CD4-positive, alpha-beta T cell treated with Interferon alpha-2 for 1 hour (primary cell): ENCODE data around the gene CCN5.

ENCODE experiments used
- DNase-seq, 2 donors: peaks; one replicate each; pipeline ENCODE4 v3.0.0-alpha.2; 2020 to 2022

CCN5 gene

GRCh38 chr20:44717986-44718385 is 2.8 kb downstream of the CCN5 start:
- no peak for DNase-seq

- DNase-seq: no peak
These were observed 4.7 kb downstream of the CCN5 start for GRCh38 chr20:44719841-44720240.

DNA sequence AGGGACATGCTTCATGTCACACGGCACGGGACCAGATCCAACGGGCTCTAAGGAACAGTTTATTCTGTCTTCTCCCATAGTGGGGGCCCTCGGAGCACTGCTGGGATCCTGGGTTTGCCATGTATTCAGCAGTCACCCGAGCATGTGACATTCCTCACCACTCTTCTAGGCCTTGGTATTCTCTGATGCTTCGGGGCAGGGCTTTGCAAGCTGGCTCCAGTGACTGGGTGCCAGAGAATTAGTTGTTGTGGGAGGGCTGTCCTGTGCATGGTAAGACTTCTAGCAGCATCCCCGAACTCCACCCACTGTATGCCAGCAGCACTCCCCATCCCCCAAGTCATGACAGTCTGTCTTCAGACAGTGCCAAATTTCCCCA is 5.4 kb downstream of the CCN5 start:
- no peak for DNase-seq

GRCh38 chr20:44720997-44721784 is 6.0 kb downstream of the CCN5 start:
- DNase-seq: no peak

GRCh38 chr20:44721785-44722054 is 6.6 kb downstream of the CCN5 start:
- DNase-seq: no peak

GRCh38 chr20:44722990-44723389 is 7.8 kb downstream of the CCN5 start:
- DNase-seq: no peak

DNA sequence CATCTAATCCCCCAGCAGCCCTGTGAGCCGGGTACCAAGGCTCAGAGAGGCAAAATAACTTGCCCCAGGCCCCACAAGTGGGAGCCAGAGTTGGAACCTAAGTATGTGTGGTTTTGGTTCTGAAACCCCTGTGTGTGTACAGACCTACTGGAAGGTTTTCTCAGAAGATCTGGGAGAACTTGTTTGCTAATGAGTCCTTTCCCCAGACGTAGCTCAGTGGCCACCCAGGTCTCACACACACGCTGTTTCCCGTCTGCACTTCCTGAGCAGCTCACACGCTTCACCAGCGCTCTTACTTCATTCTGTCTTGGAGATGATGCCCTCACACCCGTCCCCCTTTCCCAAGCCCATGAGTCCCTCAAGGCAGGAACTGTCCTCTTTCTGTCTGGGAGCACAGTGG is 8.2 kb downstream of the CCN5 start:
- no peak for DNase-seq

DNA sequence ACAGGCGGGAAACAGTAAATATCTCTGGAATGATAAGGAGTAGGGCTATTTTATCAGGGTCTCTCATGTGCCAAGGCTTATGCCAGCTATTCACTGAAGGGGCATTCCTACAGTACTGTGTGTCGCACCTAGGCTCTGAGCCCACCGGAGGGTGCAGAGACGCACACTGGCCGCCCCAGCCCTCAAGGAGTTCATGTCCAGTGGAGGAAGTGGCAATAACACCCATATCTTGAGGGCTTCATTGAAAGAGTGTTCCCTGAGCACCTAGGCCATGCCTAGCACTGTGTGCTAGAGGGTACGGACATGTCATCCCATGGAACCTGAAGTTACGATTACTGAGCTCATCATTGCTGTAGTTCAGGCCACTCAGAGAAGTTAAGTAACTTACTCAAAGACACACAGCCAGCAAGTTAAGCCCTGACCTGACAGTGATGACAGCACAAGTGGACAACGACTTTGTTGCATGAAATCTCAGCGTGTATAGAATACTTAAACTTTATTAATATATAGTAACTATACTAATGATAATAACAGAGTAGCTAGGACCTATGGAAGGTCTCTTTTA is 8.7 kb downstream of the CCN5 start:
- DNase-seq: no peak

- DNase-seq: no peak
These were observed 9.4 kb downstream of the CCN5 start for GRCh38 chr20:44724423-44725091.

DNA sequence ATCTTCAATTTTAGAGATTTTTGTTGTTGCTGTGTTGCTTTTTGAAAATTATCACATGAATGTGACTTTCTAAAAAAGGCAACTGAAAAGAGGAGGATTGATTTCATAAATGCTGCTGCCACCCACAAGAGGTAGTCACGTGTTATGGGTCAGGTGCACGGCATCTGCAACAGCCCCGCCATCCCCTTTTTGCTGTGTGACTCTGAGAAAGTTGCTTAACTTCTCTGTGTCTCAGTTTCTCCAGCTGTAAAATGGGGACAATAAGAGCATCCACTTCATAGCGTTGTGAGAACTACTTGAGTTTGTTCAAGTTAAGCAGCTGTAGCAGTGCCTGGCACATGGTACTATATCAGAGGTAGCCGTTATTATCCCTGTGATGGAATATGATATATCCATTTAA is 10.7 kb downstream of the CCN5 start:
- no peak for DNase-seq

GRCh38 chr20:44727039-44727438 is 11.9 kb downstream of the CCN5 start:
- no peak for DNase-seq

DNA sequence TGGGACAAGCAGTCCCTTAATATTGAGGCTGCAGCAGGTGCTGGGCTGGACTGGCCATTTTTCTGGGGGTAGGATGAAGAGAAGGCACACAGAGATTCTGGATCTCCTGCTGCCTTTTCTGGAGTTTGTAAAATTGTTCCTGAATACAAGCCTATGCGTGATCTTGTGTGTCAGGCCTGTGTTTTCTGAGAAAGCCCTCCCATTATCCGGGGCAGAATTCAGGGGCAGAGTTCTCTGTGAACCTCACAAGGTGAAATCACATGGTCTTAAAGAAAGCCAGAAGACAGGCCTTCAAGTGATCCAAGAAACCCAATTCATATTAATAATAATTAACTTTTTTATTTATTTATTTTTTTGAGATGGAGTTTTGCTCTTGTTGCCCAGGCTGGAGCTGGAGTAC is 12.5 kb downstream of the CCN5 start:
- DNase-seq: no peak

GRCh38 chr20:44728801-44729443 is 13.8 kb downstream of the CCN5 start:
- no peak for DNase-seq

- no peak for DNase-seq
These were observed 15.3 kb downstream of the CCN5 start for GRCh38 chr20:44730441-44730840.

GRCh38 chr20:44731657-44732056 is 16.5 kb downstream of the CCN5 start:
- DNase-seq: no peak

DNA sequence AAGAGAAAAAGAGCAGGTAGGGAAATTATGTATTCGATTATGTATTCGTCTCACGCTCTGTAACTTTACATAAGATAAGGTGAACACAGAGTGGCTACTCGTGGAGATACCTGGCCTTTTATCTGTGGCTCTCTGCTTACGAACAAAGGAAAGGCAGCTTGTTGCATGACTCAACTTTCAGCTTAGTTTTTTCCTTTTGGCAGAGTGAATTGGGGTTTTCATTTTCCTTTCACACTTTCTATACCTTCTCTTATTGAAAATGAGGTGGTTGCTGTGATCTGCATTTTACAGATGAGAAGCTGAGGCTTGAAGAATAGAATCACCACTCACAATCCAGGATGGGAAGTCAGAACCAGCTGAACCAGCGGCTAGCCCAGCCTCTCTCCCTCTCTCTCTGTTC is 17.2 kb downstream of the CCN5 start:
- DNase-seq: no peak

- peak; percentile 47 to 63 for DNase-seq
These were observed 18.3 kb downstream of the CCN5 start for GRCh38 chr20:44733341-44734069.

- DNase-seq: no peak
These were observed 19.8 kb downstream of the CCN5 start for GRCh38 chr20:44734938-44735337.

GRCh38 chr20:44735816-44736169 is 20.6 kb downstream of the CCN5 start:
- no peak for DNase-seq

GRCh38 chr20:44736170-44737021 is 21.2 kb downstream of the CCN5 start:
- DNase-seq: peak; percentile 55 to 61

- no peak for DNase-seq
These were observed 21.9 kb downstream of the CCN5 start for GRCh38 chr20:44737116-44737515.

DNA sequence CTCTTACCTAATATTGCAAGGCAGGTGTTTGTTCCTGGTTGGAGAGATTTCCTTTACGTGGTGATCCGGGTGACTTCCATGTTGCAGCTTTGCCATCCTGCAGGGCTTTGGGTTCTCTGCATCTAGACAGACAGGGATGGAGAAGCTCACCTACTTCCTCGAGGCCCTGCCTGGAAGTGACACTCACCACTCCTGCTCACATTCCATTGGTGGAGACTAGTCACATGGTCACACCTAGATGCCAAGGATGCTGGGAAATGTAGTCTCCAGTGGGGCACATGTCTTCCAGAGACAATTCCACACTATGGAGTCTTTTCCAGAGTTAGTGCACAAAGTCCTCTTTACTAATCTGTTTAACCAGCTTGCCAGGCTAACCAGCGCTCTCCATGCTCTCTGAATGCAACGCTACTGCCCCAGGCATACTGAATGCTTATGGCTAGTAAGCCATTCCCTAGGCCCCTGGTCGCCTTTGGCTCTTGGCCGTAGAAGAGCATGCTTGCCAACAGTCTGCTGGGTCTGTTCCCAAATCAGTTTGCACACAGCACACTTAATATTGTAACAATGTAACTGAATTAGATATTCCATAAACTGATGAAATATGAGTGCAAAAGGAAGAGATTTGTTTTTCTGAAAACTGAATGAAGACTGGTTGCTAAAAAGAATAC is 23.8 kb downstream of the CCN5 start:
- peak; percentile 50 to 64 for DNase-seq
